Measurements from ENCODE around the gene FBF1.

The FBF1 gene

GRCh38 chr17:75950421-75950820 is 9.6 kb upstream of the FBF1 start:
- no peak for DNase-seq (ENCODE audit: low spot score)

GRCh38 chr17:75945211-75945610 is 4.4 kb upstream of the FBF1 start:
- no peak for DNase-seq (ENCODE audit: low spot score)

GRCh38 chr17:75943491-75943890 is 2.6 kb upstream of the FBF1 start:
- no peak for DNase-seq (ENCODE audit: low spot score)

- DNase-seq (ENCODE audit: low spot score), result no peak
These were observed 1.6 kb upstream of the FBF1 start for GRCh38 chr17:75942473-75942872.

GRCh38 chr17:75941442-75941819 is 589 bp upstream of the FBF1 start:
- DNase-seq (ENCODE audit: low spot score), result no peak

- DNase-seq (ENCODE audit: low spot score), result no peak
These were observed 3.2 kb downstream of the FBF1 start for GRCh38 chr17:75937652-75938051.

GRCh38 chr17:75933808-75934207 is 7.0 kb downstream of the FBF1 start:
- DNase-seq (ENCODE audit: low spot score), result no peak

GRCh38 chr17:75932852-75933251 is 8.0 kb downstream of the FBF1 start:
- DNase-seq (ENCODE audit: low spot score), result no peak

- no peak for DNase-seq (ENCODE audit: low spot score)
These were observed 9.8 kb downstream of the FBF1 start for GRCh38 chr17:75931062-75931461.

- peak; percentile 88 for DNase-seq (ENCODE audit: low spot score)
These were observed 13.4 kb downstream of the FBF1 start for GRCh38 chr17:75927286-75927922.

- no peak for DNase-seq (ENCODE audit: low spot score)
These were observed 14.4 kb downstream of the FBF1 start for GRCh38 chr17:75926456-75926855.

- no peak for DNase-seq (ENCODE audit: low spot score)
These were observed 14.9 kb downstream of the FBF1 start for GRCh38 chr17:75925912-75926311.

GRCh38 chr17:75925103-75925502 is 15.7 kb downstream of the FBF1 start:
- no peak for DNase-seq (ENCODE audit: low spot score)

- DNase-seq (ENCODE audit: low spot score), result no peak
These were observed 17.6 kb downstream of the FBF1 start for GRCh38 chr17:75922963-75923874.

GRCh38 chr17:75922173-75922961 is 18.5 kb downstream of the FBF1 start:
- DNase-seq (ENCODE audit: low spot score), result no peak

GRCh38 chr17:75921596-75921995 is 19.2 kb downstream of the FBF1 start:
- DNase-seq (ENCODE audit: low spot score), result no peak

- no peak for DNase-seq (ENCODE audit: low spot score)
These were observed 20.7 kb downstream of the FBF1 start for GRCh38 chr17:75920045-75920560.

GRCh38 chr17:75919611-75920010 is 21.2 kb downstream of the FBF1 start:
- no peak for DNase-seq (ENCODE audit: low spot score)

- no peak for DNase-seq (ENCODE audit: low spot score)
These were observed 22.9 kb downstream of the FBF1 start for GRCh38 chr17:75917917-75918445.

GRCh38 chr17:75917141-75917916 is 23.5 kb downstream of the FBF1 start:
- DNase-seq (ENCODE audit: low spot score), result no peak

GRCh38 chr17:75915268-75915667 is 25.6 kb downstream of the FBF1 start:
- DNase-seq (ENCODE audit: low spot score), result no peak
